Hematopoietic multipotent progenitor cell treated with erythropoietin and hydrocortisone succinate and interleukin-3 and kit ligand, for 6 days (in vitro differentiated cells): ENCODE measurements around the gene MS4A18.
"Not testable (repeated sequence)": the region's sequence is repeated elsewhere in the genome, so short reads cannot be mapped to it uniquely, and the experiment has no call there.

Experiments
- DNase-seq: peaks from one replicate; pipeline ENCODE4 v3.0.0-alpha.2; 2015

MS4A18 gene

DNA sequence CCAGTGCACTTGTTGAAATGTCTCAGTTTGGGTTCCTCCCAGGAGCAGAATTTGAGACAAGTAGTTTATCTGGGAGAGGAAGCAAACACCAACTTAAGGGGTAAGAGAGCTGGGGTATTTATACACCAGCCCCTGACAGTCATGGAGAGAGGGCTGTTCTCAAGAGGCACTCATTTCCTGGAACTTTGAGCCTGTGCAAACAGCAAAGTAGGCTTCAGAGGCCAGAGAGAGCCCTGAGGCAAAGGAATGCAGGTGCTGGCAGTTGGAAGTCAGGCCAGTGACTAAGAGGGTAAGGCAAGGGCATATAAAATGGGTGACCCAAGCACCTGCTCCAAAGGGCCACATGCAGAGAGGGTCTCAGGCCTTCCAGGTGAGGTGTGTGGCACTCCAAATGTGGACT, 16.1 kb downstream of the MS4A18 start:
- no peak for DNase-seq

DNA sequence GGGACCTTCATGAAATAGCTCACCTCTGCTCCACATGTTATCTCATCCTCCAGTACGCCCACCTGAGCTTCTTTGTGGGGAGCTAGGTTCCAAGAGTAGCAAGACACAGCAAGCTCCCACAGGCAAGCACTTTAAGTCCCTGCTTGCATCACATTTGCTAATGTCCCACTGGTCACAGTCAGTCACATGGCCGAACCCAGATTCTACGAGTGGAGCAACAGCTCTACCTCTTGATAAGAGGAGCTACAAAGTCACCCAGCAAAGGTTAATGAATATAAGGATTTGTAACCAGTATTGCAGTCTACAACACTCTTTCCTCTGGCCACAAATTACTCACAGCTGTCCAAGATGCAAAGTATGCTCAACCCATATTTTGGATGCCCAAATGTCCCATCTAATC, 16.9 kb downstream of the MS4A18 start:
- no peak for DNase-seq

DNA sequence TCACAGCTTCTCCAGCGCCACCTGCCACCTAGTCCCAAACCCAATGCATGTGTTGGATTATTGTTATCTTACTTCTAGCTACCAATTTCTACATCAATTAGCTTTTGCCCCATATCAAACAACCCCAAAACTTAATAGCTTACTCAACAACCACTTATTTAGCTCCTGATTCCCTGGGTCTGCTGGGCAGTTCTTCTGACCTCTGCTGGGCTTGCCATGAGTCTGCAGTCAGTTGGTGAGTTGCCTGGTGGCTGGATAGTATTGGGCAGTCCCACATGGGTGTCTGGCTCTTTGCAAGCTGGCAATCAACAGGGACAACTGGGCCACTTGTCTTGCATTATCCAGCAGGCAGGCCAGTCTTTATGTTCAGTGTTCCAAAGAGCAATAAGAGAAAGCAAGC, 18.5 kb downstream of the MS4A18 start:
- DNase-seq: no peak

DNA sequence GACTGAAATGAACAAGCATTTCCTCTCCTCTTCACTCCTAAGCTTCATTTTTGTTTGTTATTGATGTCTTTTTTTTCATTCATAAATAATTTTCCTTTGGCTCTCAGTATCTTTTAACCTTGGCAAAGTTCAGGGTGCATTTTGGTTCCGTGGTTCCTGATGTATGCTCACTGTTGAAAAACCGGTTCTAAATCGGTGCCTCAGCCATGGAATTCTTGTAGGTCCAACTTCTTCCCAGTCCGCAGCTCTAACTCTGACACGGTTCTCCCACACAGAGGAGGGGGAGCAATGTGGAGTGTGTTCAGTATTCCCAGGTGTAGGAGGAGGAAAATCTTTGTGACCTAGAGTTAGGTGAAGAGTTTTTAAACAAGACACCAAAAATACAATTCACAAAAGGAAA, 19.6 kb downstream of the MS4A18 start:
- no peak for DNase-seq

DNA sequence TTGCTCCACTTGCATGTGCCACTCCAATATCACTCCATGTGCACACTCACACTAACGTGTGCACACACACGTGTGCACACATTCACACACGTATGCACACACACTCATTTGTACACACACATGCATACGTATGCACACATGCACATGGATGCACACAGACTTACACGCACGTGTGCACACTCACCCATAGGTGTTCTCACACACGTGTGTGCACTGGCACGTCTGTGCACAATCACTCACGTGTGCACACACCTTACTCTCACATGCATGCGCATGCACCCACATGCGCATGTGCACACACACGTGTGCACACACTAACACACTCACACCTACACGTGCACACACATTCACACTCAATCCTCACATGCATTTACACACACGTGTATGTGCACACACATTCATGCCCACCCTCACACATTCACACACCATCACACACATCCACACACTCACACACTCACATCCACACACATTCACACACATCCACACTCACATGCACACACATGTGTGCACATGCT, 22.9 kb downstream of the MS4A18 start:
- no peak for DNase-seq

DNA sequence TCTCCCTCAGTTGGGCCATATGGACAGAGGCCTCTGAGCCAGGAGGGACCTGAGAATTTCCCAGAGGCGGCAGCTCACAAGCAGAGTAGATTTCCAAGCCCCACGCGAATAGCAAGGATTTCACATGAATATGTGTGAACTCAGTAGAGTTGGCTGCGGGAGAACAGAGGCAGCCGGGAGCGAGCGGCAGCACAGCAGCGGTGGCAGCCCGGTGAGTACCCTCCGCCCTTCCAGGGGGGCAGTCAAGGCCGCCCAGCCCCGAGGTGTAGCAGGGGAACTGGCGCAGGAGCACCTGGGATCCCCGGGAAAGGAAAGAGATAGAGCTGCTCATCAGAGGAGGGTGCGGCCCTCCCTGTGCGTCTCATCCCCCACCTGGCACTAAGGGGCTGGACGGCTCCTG, 23.7 kb downstream of the MS4A18 start:
- DNase-seq: no peak

DNA sequence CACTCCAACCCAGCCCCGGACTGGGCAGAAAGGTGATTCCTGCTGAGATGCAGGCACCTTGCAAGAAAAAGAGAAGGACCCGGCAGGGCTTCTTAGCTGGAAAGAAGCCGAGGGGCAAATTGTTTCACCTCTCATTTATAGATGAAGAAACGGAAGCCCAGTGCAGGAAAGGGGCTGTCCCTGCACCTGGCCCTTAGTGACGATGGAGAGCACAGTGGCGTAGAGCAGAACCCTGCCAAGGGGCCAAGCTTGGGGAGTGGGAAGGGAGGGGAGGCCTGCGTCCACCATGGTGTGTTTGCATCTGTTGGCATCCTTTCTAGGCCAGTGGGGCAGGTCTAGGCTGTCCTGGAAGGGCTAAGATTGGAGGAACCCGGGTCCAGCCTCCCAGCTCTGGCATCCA, 24.3 kb downstream of the MS4A18 start:
- DNase-seq: no peak

DNA sequence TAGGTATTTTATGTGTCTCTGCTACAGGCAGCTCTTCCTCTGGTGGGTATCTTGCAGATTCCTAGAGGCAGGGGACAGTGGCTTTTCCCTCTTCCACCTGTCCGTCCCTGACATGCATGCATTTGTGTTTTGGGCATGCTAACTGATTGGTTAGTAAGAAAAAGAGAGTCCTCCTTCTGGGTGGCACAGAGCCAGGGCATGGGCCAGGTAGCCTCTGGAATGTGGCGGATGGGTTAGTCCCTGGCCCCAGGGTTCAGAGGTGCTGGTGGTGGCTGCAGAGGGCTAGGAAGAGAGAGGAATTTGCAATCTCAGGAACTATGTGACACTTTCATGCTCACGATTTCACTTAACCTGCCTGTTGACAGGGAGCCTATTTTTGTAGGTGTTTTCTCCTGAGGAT, 26.4 kb downstream of the MS4A18 start:
- no peak for DNase-seq

DNA sequence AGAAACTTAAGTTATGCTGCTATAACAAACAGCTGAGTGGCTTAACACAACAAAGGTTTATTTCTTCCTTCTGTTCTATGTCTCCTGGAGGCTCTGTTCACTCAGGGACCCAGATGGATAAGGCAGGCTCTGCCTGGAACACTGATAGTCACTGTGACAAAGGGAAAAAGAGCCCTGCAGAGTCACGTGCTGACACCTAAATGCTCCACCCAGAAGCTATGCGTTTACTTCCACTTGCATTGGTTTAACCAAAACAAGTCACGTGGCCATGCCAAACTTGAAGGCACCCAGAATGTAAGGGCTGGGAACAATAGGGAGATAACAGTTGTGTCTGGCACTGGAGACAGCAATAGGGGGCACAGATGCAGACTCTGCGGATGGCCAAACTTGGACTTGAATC, 28.8 kb downstream of the MS4A18 start:
- peak; percentile 15 for DNase-seq

DNA sequence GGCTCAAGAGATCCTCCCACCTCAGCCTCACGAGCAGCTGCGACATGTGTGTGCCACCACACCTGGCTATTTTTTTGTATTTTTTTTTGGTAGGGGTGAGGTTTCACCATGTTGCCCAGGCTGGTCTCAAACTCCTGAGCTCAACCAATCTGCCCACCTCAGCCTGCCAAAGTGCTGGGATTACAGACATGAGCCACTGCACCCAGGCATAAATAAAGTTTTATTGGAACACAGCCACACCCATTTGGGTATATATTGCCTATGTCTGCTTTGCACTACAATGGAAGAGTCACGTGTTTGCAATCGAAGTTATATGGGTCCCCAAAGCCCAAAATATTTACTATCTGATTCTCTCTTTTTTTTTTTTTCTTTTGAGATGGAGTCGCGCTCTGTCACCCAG, 30.4 kb downstream of the MS4A18 start:
- DNase-seq: no peak

DNA sequence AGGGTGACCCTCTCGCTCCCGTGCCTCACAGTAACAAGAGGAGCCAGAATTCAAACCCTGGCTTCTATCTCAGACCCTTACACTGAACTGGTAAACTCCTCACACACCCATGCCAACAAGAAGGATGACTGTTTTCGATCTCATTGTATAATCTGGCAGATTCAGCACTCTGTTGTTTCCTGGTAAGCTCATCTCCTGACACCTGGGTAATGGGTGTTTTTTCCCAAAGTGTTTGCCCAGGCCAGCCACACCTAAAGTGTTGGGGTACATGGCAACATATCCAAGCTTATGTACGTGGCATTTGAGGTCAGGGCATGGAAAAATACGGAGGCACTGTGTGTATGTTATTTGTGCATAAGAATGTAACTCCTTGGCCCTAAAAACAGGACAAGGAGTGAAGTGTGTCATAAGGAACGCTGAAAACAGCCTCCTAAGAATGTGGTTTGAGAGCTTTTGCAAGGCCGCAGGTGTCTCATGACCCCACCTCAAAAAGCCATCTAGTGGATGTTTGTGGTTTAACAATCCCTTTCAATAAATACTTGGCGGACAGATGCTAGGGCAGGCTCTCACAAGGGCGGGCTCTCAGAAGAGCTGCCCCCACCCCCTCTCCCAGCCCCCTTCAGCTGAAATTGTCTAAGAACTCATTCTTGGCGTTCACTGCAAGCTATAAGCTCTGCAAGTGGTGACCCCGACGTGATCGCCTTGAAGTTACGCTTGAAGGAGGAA, 31.9 kb downstream of the MS4A18 start, which contains the start of gene MS4A15:
Gene MS4A15 (plus strand): TSS at position 561 of the 726 bp plus-strand sequence. CDS start 6,867 bp downstream, outside the sequence.
- DNase-seq: peak; percentile 71

DNA sequence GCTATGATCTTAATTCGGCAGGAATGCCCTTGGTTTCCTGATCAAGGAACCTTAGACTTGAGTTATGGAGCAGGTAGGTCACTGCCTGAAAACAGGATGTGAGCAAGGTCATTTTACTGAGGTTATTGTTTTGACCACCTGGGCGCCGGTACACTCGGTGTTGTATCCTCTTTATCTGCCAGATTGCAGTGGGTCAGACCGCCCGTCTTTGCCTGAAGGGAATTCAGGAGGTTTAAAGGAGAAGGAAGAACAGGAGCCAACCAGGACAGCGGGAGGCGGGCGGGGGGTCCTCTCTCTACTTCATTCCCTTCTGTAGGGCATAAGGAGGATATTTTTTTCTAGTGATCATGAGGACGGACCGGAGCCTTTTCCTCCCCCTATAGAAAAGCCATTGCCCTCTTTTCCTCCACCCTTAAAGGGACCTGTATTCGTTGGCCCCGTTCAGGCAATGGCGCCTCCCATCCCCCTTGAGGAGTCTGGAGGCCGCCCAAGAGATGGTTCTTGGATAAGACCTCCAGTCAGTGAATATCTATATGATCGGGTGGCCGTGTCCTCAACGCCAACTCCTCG, 32.8 kb downstream of the MS4A18 start:
- DNase-seq: no peak

DNA sequence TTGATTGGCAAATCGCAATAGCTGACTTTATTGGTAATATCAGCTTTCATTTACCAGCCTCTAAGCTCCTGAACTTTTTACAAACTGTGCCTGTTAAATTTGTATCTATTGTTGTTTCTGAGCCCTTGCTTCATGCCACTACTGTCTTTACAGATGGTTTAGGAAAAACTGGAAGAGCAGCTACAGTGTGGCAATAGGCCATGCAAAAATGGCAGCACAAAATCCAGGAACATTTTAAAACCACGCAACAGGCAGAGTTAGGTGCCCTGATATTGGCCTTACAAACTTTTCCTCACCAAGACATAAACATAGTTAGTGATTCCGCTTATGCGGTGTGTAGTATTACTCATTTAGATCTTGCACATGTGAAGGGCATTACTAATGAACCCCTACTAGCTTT, 34.2 kb downstream of the MS4A18 start:
- DNase-seq: not testable (repeated sequence)

DNA sequence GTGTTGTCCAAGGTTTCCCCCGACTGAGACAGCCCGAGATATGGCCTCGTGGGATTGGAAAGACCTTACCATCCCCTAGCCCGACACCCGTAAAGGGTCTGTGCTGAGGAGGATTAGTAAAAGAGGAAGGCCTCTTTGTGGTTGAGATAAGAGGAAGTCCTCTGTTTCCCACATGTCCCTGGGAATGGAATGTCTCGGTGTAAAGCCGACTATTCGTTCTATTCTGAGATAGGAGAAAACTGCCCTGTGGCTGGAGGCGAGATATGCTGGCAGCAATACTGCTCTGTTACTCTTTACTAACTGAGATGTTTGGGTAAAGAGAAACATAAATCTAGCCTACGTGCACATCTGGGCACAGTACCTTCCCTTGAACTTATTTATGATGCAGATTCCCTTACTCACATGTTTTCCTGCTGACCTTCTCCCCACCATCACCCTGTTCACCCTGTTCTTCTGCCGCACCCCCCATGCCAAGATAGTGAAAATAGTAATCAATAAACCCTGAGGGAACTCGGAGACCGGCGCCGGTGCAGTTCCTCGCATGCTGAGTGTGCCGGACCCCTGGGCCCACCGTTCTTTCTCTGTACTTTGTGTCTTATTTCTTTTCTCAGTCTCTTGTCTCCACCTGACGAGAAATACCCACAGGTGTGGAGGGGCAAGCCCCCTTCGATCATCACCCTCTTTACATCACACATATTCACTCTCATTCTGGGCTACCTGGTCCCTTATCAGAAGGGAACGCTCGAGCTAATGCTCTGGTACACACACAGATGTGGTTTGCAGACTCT, 35.1 kb downstream of the MS4A18 start:
- DNase-seq: peak; percentile 13

DNA sequence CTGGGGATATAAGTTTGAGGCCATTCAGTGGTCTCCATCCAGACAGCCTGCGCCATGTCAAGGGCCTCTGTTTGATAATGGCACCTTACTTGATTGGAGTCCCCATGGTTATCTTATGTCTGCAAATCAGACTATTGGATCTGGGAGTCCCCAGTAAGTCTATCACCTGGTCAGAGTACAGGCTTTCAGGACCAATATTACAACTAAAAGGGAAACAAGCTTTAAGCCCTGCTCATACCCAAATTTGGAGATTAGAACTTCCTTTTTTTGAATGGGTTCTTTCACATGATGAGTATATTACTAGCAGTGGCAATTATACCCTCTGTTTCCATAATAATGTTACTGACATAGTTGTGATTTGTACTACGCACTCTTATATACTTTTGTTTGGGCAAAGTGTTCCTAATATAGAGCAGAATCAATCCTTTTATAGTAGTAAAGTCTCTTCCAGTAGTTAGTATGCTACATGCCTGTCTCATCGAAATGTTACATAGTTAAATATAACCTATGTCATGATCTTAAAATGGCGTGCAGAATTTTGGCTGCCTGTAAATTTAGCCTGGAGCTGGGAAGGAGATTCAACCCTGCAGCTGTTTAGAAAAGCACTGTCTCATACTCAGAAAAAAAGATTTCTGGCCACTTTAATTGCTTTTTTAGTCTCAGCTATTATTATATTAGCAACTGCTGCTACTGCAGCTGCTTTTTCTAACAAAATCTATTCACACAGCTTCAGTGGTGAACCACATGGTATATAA, 37.1 kb downstream of the MS4A18 start:
- no peak for DNase-seq

DNA sequence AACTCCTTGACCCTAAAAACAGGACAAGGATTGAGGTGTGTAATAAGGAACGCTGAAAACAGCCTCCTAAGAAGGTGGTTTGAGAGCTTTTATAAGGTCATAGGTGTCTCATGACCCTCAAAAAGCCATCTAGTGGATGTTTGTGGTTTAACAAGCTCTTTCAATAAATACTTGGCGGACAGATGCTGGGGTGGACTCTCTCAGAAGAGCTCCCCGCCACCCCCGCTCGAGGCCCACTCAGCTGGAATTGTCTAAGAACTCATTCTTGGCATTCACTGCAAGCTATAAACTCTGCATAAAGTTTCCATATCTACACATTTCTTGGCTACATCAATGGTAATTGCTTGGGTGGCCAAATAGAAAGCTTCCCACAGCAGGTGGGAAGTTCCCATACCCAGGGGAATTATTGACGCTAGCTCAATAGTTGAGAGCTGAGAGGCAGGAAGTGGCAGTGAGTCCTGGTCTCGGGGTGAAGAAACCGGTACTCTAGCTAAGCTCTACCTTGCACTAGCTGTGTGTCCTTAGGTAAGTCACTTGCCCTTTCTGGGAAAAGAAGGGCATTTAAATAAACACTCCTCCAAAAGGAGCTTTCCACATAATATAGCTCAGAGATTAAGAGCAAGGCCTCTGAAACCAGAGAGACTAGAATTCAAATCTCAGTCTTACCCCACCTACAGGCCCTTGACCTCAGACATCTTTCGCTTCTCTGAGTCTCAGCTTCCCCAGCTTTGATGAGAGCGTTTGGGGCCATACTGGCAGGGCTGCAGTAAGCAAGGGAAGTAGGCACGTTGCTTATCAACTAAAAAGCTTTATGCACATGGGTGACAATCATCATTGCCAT, 38.6 kb downstream of the MS4A18 start:
- peak; percentile 60 for DNase-seq

DNA sequence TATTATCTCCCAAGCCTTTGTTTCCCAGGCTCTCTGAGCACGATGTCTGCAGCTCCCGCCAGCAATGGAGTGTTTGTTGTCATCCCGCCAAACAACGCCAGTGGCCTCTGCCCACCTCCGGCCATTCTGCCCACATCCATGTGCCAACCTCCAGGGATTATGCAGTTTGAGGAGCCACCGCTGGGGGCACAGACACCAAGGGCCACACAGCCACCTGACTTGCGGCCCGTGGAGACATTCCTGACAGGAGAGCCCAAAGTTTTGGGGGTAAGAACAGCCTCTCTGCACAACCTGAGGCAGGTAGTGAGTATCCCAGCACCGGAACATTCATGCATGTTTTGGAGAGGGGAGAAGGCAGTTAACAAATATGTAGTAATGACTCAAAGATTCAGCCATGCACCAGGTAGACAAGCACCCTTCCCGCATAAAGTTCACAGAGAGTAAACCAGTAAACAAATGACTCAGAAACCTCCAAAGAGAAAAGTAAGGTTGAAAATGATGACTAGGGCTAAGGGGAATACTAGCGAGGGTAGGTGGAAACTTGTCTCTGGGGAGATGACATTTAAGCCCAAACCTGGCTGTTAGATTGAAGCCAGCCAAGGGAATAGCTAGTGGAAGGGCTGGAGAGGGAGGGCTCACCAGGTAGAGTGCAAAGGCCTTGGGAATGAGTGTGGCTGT, 39.3 kb downstream of the MS4A18 start:
- no peak for DNase-seq

DNA sequence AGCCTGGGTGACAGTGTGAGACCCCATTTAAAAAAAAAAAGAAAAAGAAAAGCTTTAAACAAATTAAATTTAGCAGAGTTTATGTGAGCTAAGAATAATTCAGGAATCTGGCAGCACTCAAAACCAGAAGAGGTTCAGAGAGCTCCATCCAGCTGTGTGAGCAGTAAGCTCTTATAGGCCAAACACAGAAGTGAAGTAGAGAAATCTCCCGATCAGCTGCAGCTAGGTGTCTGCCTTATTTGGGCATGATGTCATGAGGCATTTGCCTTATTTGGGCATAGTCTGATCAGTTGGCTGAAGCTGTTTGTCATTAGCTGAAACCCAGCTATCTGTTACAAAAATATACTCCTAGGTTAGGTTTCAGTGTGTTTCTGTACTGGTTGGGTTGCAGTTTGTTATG, 40.4 kb downstream of the MS4A18 start:
- DNase-seq: peak; percentile 16

DNA sequence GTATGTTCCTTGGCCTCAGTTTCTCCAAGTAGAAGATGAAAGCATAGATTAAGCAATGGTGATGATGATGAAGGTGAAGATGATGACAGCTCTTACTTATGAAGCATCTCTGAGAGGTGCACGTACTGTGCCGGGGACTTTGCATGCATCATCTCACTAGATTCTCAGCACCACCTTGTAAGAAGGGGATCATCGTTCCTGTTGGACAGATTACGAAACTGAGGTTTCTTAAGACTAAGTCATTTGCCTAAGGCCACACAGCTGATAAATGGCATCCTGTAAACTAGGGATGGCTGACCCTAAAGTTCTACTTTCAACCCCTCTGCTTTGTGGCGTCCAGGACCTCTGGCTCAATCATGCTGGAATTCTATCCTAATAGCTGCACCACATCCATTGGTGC, 40.8 kb downstream of the MS4A18 start:
- no peak for DNase-seq

DNA sequence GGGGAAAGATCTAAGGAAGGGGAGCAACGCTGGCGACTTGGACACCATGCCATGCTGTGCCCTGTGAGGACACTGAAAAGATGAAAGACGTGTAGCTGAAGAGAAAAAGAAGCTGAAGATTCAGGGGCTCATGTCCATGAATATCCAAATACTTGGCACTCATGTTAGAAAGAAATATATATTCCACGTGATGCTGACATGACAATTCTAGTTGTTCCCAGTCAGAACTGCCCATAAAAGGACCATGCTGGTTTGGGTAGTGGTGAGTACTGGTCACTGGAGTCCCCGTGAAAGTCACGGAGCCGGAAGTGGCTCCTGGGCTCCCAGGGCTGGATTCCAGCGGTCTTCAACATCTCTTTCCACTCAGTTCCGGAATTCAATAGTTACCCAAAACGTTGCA, 42.0 kb downstream of the MS4A18 start:
- no peak for DNase-seq

DNA sequence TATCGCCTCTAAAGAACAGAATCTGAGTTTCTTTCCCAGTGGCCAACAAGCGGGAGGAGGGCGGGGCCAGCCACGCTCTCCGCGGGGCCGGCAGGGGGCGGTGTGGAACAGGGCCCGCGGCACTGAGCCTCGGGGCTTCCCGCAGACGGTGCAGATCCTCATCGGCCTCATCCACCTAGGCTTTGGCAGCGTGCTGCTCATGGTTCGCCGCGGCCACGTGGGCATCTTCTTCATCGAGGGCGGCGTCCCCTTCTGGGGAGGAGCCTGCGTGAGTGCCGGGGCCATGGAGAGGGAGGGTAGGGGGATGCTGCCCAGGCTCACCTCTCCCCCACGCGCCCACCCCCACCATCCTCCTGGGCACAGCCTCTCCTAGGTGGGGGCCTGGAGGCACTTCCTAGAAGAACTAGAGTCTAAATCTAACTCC, 42.9 kb downstream of the MS4A18 start:
- peak; percentile 36 for DNase-seq

DNA sequence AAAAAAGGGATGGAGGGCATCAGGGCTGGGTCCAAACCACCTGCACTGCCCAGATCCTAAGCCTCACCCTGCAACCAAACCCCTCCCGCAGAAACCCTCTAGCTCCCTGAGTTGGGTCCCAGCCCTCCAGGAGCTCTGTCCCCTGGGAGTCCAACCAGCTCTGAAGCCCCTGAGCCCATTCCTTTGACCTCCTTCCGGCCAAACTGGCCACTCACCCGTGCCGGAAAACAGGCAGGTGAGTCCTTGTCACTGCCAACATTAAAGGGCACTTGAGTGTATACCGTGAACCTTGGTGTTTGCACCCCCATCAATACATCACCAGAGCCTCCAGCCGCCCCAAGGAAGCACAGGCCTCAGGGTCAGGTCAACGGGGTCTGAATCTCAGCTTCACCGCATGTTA, 43.7 kb downstream of the MS4A18 start:
- no peak for DNase-seq
